GM18861 (cell line): ENCODE data around the gene LARP4B.

Experiments
- ATAC-seq: cut with Tn5 transposase; IDR thresholded peaks from one replicate; pipeline ENCODE4 v1.9.1; 2021; ENCODE audit not compliant: unreplicated experiment

LARP4B gene

DNA sequence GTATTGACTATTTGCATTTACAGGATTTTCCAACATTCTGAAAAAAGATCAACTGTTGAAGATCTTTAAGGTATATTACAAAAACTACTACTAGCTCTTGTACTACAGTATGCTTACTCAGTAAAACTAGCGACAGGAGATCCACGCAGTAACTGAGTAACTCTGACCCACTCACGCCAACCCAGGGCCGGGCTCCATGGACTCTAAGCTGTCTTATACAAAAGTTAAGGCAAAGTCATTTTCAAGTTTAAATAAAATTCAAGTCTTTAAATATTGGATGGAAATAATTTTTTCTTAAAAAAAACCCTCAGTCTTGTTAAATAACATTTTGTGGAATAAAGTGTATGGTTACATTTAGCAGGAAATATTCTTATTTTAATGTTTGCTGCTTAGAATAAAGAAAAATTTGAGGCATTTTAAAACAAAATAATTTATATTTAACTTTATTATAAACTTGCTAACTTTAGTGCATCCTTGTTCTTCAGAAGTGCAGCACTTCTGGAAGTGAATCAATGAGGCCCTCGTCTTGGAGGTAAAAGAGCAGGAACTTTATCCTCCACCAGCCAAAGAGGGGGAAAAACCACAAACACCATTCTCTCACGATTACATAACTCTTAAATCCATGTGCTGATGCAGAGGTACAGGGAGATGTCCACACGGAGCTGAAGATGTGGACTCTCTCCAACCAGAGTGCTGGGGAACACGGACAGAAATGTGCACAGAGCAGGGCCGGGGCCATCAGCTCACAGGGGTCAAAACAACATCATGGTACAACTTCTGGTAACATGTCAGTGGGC, 119.9 kb downstream of the LARP4B start:
- ATAC-seq = no peak

GRCh38 chr10:810351-810846, 121.1 kb downstream of the LARP4B start:
- ATAC-seq = no peak

DNA sequence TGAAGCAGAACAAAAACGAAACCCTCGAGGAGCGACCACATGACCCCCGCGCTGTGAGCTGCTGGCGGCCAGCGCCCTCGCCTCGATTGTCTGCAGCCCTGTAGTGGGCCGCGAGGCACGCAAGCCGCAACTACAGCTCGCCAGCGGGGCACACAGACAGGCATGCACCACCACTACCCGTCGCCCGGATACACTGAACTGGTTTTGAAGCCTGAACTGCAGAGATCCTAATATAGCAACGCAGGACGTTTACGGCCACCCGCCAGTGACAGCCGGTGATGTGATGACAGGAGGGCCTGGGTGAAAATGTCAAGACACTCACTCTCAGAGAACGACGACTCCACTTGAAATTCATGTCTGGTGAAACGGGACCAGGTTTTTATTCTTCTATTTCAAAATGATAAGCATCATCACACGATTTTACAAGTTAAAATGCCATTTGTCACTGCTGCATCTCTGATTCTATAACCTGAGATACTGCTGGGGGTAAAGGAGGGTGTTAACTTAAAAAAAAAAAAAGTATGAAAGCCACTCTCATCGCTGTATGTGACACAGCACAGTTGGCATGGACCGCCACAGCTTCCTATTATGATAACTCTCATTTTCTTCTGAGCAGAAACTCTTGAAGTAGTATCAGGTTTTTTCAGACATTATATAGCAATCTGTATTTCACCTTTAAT, 121.7 kb downstream of the LARP4B start:
- no peak for ATAC-seq

GRCh38 chr10:807958-808353, 123.5 kb downstream of the LARP4B start:
- ATAC-seq = no peak

- no peak for ATAC-seq
Measured at GRCh38 chr10:807163-807957, 124.1 kb downstream of the LARP4B start.

DNA sequence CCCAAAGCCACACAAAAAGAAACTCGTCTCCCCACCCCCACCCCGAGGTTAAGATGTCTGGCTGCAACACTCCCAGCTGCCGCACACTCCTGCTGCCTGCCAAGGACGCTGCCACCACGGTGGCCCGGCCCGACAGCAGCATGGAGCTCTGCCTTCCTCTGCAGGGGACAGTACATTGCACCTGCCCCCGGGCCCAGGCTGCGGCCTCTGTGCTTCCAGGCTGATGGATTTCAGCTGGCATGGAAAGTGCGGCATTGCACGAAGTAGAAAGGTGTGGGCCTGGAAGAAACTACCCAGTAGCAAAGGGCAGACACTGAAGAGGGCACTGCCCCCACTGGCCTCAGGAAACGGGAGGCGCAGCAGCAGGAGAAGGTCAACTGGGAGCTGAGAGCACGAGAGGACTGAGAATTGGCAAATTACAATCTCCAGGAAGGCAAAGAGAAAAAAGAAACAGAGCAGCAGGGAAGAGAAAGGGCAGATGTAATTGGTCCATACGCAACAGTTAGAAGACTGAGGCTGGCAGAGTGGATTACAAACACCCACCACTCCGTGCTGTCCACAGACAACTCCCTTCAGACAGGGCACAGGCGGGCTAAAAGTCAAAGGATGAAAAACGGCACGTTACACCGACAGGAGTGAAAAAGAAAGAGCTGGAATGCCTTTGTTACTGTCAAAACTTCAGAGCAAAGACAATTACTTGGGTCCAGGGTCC, 124.9 kb downstream of the LARP4B start:
- no peak for ATAC-seq

DNA sequence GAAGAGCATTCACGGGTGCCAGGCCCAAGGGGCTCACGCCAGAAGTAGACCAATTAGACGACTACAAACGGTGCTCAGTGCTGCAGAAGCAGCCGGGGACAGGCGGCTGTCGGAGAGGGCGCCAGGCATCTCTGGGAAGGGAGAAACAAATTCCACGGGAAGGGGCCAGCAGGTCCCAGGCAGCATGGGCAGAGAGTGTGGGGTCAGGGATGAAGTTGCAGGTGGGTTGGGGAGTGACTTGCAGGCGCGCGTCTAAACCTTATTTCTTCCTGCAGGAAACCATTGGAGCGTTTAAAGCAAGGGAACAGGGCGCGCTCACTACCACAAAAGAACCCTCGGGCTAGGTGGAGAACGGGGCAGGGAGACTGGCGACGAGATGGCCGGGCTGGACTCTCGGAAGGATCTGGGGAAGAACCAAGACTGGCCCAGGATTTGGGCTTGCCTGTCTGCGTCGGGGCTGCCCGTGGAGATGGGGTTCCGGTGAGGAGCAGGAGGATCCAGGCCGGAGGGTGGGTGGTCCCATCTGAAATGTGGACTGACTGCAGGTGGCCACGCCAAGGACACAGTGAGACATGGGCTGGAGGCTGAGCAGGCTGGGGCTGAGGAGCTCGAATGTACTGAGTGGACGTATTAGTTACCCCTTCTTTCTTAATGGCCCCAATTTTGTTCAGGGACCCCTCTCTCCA, 125.7 kb downstream of the LARP4B start:
- ATAC-seq = no peak

- no peak for ATAC-seq
Measured at GRCh38 chr10:804787-805619, 126.5 kb downstream of the LARP4B start.

GRCh38 chr10:804191-804781, 127.2 kb downstream of the LARP4B start:
- no peak for ATAC-seq

- ATAC-seq = no peak
Measured at GRCh38 chr10:803041-803741, 128.3 kb downstream of the LARP4B start.

DNA sequence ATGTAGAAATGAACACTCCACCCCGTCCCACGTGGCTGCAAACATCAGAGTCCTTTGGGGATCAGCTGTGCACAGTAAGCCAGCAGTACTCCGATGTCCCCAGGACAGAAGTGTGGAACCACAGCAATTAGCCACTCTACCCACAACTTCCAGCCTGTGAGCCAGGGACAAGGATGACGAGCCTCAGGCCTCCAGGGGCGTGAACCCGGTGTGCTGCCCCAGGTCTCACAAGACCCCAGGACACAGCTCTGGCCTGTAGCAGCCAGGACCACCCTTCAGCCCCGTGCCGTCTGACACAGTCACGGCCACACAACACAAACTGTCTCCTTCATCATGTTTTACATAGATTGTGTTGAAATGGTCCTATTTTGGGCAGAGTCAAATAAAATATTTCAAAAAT, 129.0 kb downstream of the LARP4B start:
- no peak for ATAC-seq

- ATAC-seq = no peak
Measured at GRCh38 chr10:797179-797578, 134.3 kb downstream of the LARP4B start.

DNA sequence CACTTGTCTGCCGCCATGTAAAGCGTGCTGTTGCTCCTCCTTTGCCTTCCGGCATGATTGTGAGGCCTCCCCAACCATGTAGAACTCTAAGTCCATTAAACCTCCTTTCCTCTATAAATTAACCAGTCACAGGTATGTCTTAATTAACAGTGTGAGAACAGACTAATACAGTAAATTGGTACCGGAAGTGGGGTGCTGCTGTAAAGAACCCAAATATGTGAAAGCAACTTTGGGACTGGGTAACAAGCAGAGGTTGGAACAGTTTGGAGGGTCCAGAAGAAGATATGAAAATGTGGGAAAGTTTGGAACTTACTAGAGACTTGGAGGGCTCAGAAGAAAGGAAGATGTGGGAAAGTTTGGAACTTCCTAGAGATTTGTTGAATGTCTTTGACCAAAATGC, 135.3 kb downstream of the LARP4B start:
- ATAC-seq = no peak

- no peak for ATAC-seq
Measured at GRCh38 chr10:794382-794956, 137.0 kb downstream of the LARP4B start.

DNA sequence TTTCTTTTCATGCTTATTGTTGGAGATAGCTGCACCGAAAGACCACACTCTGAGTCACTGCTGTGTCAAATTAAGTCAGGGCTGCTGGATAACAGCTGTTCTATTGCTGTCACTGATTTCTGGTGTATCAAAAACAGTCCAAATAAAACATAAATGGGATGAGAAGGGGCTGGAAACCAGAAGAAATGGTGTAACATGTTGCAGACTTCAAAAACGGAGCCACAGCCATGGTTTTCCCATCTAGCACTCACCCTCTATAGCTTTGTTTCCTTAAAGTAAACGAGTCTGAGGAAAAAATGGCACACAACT, 138.8 kb downstream of the LARP4B start:
- ATAC-seq = no peak

- no peak for ATAC-seq
Measured at GRCh38 chr10:792083-792791, 139.3 kb downstream of the LARP4B start.

GRCh38 chr10:791639-792038, 139.9 kb downstream of the LARP4B start:
- ATAC-seq = no peak
